WERI-Rb-1 (cell line): ENCODE measurements around the gene HSPB1.
"Not testable (repeated sequence)": the region's sequence is repeated elsewhere in the genome, so short reads cannot be mapped to it uniquely, and the experiment has no call there.

ENCODE experiments used
- DNase-seq: peaks from one replicate; pipeline ENCODE4 v3.0.0-alpha.2; 2020
- H3K27ac ChIP-seq: fragments of 250-450 bp; sonication (Bioruptor Pico); 2 replicates; pipeline ENCODE4 v1.5.1; 2020; ENCODE audit warnings: mild to moderate bottlenecking, moderate library complexity
- H3K27me3 ChIP-seq: fragments of 250-450 bp; sonication (Bioruptor Pico); 2 replicates; pipeline ENCODE4 v1.5.1; 2021; ENCODE audit warnings: mild to moderate bottlenecking, low read depth, moderate library complexity; ENCODE audit not compliant: insufficient read depth, severe bottlenecking
- H3K36me3 ChIP-seq: fragments of 250-450 bp; sonication (Bioruptor Pico); 2 replicates; pipeline ENCODE4 v1.5.1; 2020; ENCODE audit warnings: mild to moderate bottlenecking, moderate library complexity
- H3K4me3 ChIP-seq: 2 replicates; pipeline ENCODE4 v1.5.1; 2011; ENCODE audit warnings: low read depth, mild to moderate bottlenecking, control low read depth, low read length
- H3K9me3 ChIP-seq: fragments of 250-450 bp; sonication (Bioruptor Pico); 2 replicates; pipeline ENCODE4 v1.5.1; 2021; ENCODE audit warnings: mild to moderate bottlenecking, moderate library complexity; ENCODE audit not compliant: severe bottlenecking
- CTCF ChIP-seq: IDR thresholded peaks from 2 replicates; pipeline ENCODE4 v1.5.1; 2011; ENCODE audit warnings: low read depth, mild to moderate bottlenecking, control low read depth, inconsistent platforms, low read length

Gene HSPB1

GRCh38 chr7:76296743-76297740 is 5.4 kb upstream of the HSPB1 start:
- Histone ChIP-seq H3K9me3 (no peaks in the 10 kb centered on the region), H3K36me3 (no peaks in the 10 kb centered on the region), H3K4me3 (no peak overlapping the region), H3K27ac (no peak overlapping the region), H3K27me3 (no peaks in the 10 kb centered on the region)
- no peak for TF ChIP-seq CTCF
- no peak for DNase-seq

DNA sequence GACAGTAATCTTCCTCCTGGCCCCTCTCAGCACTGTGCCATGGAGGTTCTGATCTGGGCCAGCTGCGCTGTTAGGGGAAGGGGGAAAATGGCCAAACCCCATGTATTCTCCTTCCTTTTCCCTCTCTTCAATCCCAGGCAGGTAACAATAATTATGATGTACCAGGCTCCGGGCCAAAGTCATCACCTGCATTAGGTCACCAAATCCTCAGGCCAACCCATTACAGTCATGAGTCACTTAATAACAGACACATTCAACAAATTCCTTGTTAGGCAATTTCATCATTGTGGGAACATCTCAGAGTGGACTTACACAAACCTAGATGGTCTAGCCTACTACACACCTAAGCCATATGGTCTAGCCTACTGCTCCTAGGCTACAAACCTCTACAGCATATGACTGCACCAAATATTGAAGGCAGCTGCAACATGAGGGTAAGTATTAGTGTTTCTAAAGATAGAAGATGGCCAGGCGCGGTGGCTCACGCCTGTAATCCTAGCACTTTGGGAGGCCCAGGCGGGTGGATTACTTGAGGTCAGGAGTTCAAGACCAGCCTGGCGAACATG is 2.2 kb upstream of the HSPB1 start:
- no peak for DNase-seq
- H3K9me3 ChIP-seq, result no peaks in the 10 kb centered on the region
- no peak overlapping the region for H3K27ac ChIP-seq
- H3K36me3 ChIP-seq, result peaks cover 12% of the 10 kb centered on the region
- H3K27me3 ChIP-seq, result no peaks in the 10 kb centered on the region
- no peak for TF ChIP-seq CTCF
- no peak overlapping the region for H3K4me3 ChIP-seq

GRCh38 chr7:76301000-76301399 is 1.5 kb upstream of the HSPB1 start:
- Histone ChIP-seq H3K4me3 (no peak overlapping the region), H3K9me3 (no peaks in the 10 kb centered on the region), H3K36me3 (peaks cover 12% of the 10 kb centered on the region), H3K27ac (no peak overlapping the region), H3K27me3 (no peaks in the 10 kb centered on the region)
- DNase-seq, result no peak
- TF ChIP-seq CTCF, result no peak

DNA sequence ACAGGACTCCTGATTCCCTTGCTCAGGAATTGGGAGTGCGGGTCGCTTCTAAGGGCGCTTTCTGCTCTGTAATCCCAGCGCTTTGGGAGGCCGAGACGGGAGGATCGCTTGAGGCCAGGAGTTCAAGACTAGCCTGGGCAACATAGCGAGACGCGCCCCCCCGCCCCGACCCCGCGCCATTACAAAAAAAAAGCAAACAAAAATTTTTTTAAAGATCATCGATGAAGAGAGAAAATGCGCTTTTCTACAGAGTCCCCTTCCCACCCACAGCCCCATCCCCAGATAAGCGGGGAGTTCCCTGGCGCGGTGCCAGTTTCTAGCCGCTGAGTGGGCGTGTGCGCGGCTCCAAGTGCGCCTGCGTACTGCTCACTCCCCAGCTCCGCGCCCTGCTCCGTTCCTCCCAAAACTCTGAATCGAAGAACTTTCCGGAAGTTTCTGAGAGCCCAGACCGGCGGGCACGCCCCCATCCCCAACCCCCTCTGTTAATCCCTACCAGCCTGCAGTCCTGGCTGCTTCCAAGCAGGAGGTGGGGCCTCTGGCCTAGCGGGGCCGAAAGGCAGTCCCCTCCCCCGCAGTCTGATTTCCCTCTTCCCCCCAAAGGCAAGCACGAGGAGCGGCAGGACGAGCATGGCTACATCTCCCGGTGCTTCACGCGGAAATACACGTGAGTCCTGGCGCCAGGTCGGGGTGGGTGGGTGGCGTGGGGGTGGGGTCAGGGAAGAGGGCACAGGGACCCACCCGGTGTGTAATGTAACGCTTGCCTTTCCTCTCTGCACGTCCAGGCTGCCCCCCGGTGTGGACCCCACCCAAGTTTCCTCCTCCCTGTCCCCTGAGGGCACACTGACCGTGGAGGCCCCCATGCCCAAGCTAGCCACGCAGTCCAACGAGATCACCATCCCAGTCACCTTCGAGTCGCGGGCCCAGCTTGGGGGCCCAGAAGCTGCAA is 1.0 kb downstream of the HSPB1 start:
- Histone ChIP-seq H3K27ac (peak overlapping the region; percentile 79), H3K4me3 (peak overlapping the region; percentile 72), H3K9me3 (no peaks in the 10 kb centered on the region), H3K27me3 (no peaks in the 10 kb centered on the region), H3K36me3 (peaks cover 12% of the 10 kb centered on the region)
- DNase-seq, result peak; percentile 95
- no peak for TF ChIP-seq CTCF

DNA sequence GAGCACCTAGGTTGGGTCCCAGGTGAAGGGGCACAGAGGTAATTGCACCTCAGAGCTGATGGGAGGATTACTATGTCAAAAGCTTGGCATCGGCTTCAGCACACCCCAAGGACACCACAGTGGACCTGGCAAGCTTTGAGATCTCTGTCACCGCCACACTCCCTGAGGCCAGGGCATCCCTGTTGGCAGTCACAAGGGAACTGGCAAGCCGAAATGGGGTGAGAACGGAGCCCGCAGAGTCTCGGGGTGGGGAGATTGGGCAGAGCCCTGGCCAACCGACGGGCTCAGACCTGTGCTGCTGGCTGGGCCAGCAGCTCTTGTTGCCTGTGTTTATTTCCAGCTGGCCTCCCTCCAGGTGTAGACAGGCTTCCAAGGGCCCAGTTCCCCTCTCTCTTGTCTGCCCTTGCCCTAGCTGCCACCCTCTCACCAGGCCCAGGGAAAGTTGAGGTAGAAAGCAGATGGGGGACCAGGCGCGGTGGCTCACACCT is 2.5 kb downstream of the HSPB1 start:
- H3K9me3 ChIP-seq, result no peaks in the 10 kb centered on the region
- H3K27me3 ChIP-seq, result no peaks in the 10 kb centered on the region
- DNase-seq, result no peak
- peak overlapping the region; percentile 37 for H3K27ac ChIP-seq
- H3K36me3 ChIP-seq, result peaks cover 12% of the 10 kb centered on the region
- TF ChIP-seq CTCF, result no peak
- no peak overlapping the region for H3K4me3 ChIP-seq

- not testable (repeated sequence) for H3K9me3 ChIP-seq, DNase-seq, H3K27me3 ChIP-seq, H3K4me3 ChIP-seq, H3K27ac ChIP-seq
- peaks cover 11% of the 10 kb centered on the region for H3K36me3 ChIP-seq
Observed at GRCh38 chr7:76308874-76309273, 6.4 kb downstream of the HSPB1 start.

DNA sequence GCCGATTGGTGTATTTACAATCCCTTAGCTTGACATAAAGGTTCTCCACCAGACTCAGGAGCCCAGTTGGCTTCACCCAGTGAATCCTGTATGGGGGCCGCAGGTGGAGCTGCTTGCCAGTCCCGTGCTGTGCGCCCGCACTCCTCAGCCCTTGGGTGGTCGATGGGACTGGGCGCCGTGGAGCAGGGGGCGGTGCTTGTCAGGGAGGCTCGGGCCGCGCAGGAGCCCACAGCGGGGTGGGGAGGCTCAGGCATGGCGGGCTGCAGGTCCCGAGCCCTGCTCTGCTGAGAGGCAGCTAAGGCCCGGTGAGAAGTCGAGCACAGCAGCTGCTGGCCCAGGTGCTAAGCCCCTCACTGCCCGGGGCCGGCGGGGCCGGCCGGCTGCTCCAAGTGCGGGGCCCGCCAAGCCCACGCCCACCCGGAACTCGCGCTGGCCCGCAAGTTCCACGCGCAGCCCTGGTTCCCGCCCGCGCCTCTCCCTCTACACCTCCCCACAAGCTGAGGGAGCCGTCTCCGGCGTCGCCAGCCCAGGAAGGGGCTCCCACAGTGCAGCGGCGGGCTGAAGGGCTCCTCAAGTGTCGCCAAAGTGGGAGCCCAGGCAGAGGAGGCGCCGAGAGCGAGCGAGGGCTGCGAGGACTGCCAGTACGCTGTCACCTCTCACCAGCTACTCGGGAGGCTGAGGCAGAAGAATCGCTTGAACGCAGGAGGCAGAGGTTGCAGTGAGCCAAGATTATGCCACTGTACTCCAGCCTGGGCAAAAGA is 7.0 kb downstream of the HSPB1 start:
- H3K4me3 ChIP-seq, DNase-seq, H3K27ac ChIP-seq, H3K27me3 ChIP-seq, H3K9me3 ChIP-seq, H3K36me3 ChIP-seq: not testable (repeated sequence)
